Small intestine (tissue), 7 donors: ENCODE results near the gene VPS37C. TPM values are rescaled to one million over a fixed set of nuclear protein-coding genes. Genes with fewer than 3 reads are reported as not detected.
A peak's percentile ranks its signal among the peaks of the same experiment; 100 is the strongest.

Experiments used
- DNase-seq, 2 donors: peaks; one replicate each; pipeline versions ENCODE4 v3.0.0 to v3.0.0-alpha.2; 2013
- FAIRE-seq: peaks from 2 replicates; lab custom pipeline; 2012; peaks lifted over from hg19 to GRCh38; lab: Jason Lieb, UNC
- H3K27ac ChIP-seq, 3 donors: one replicate each; pipeline ENCODE4 v1.5.1; 2013; ENCODE audit warnings: low read length in 2 of 3, mild to moderate bottlenecking in 2 of 3, control low read depth in 1 of 3, inconsistent platforms in 1 of 3, low read depth in 1 of 3, moderate library complexity in 1 of 3
- H3K27me3 ChIP-seq, 3 donors: one replicate each; pipeline ENCODE4 v1.6.1; 2013; ENCODE audit warnings: low read length in 3 of 3, inconsistent platforms in 1 of 3; ENCODE audit not compliant: control insufficient read depth in 3 of 3, insufficient read depth in 3 of 3
- H3K36me3 ChIP-seq, 3 donors: one replicate each; pipeline ENCODE4 v1.6.1; 2013; ENCODE audit warnings: low read length in 3 of 3, inconsistent platforms in 1 of 3, low read depth in 1 of 3, mild to moderate bottlenecking in 1 of 3, moderate library complexity in 1 of 3; ENCODE audit not compliant: control insufficient read depth in 3 of 3, insufficient read depth in 2 of 3
- H3K4me1 ChIP-seq, 3 donors: one replicate each; pipeline ENCODE4 v1.6.1; 2013; ENCODE audit warnings: low read length in 2 of 3, inconsistent platforms in 1 of 3, low read depth in 1 of 3, mild to moderate bottlenecking in 1 of 3, moderate library complexity in 1 of 3; ENCODE audit not compliant: control insufficient read depth in 3 of 3, insufficient read depth in 2 of 3
- H3K4me3 ChIP-seq, 3 donors: one replicate each; pipeline ENCODE4 v1.5.1; 2013; ENCODE audit warnings: low read length in 3 of 3, control low read depth in 1 of 3, inconsistent platforms in 1 of 3, low read depth in 1 of 3, mild to moderate bottlenecking in 1 of 3, moderate library complexity in 1 of 3
- H3K9me3 ChIP-seq, 2 donors: one replicate each; pipeline ENCODE4 v1.6.1; 2013; ENCODE audit warnings: low read depth in 1 of 2, low read length in 1 of 2; ENCODE audit not compliant: control insufficient read depth in 2 of 2, insufficient read depth in 1 of 2
- WGBS, 3 donors: extraction: QIAGEN DNeasy Blood & Tissue Kit; methylation state at CpG; one replicate each; pipeline ENCODE4 v1.1.7; 2013; 5-methylcytosine and 5-hydroxymethylcytosine counted together
- polyA plus RNA-seq, 4 donors: library from polyadenylated mRNA; stranded (reverse) in 3 of 4; unstranded in 1 of 4; fragments of 200-250 nt in 3 of 4; fragments of 120-200 nt in 1 of 4; gene quantifications; one replicate each; pipeline versions ENCODE4 v1.2.1 to v1.2.3, GENCODE V29; 2013
- donor health status: healthy with polysubstance abuse.
- donor health status: control.
- donor health status: control.
- donor health status: Bipolar disorder and iron deficiency.
- donor health status: healthy.

Gene VPS37C
- polyA plus RNA-seq, 4 donors: 17.8 to 40.4 (median 30.9) TPM

GRCh38 chr11:61082931-61083531, 78.2 kb downstream of the VPS37C start:
- FAIRE-seq: no peak
- 72 to 79% (median 73%) methylated on average over 14 of the region's 14 CpGs for WGBS, 3 donors
- no peaks in the 10 kb centered on the region for H3K27me3 ChIP-seq
- H3K4me3 ChIP-seq: no peak overlapping the region
- H3K36me3 ChIP-seq: no peaks in the 10 kb centered on the region
- H3K4me1 ChIP-seq: no peaks in the 10 kb centered on the region
- H3K27ac ChIP-seq: peak overlapping the region in 2 of 3 donors; percentile 65 to 79
- H3K9me3 ChIP-seq: no peaks in the 10 kb centered on the region
- DNase-seq: no peak

GRCh38 chr11:61082062-61082870, 79.0 kb downstream of the VPS37C start:
- no peaks in the 10 kb centered on the region for H3K36me3 ChIP-seq
- H3K4me3 ChIP-seq: no peak overlapping the region
- FAIRE-seq: no peak
- H3K4me1 ChIP-seq: no peaks in the 10 kb centered on the region
- WGBS, 3 donors: 22 to 58% (median 28%) methylated on average over 18 of the region's 18 CpGs
- no peaks in the 10 kb centered on the region for H3K27me3 ChIP-seq
- no peak for DNase-seq
- H3K27ac ChIP-seq: peak overlapping the region in 1 of 3 donors; percentile 79
- H3K9me3 ChIP-seq: no peaks in the 10 kb centered on the region

GRCh38 chr11:61080986-61081590, 80.1 kb downstream of the VPS37C start:
- H3K9me3 ChIP-seq: no peaks in the 10 kb centered on the region
- DNase-seq: no peak
- WGBS, 3 donors: 77 to 83% (median 79%) methylated on average over 10 to 11 of the region's 11 CpGs
- no peaks in the 10 kb centered on the region for H3K27me3 ChIP-seq
- FAIRE-seq: no peak
- no peak overlapping the region for H3K4me3 ChIP-seq
- no peak overlapping the region for H3K27ac ChIP-seq
- H3K4me1 ChIP-seq: no peaks in the 10 kb centered on the region
- H3K36me3 ChIP-seq: no peaks in the 10 kb centered on the region

GRCh38 chr11:61080526-61080925, 80.7 kb downstream of the VPS37C start:
- no peaks in the 10 kb centered on the region for H3K4me1 ChIP-seq
- H3K36me3 ChIP-seq: no peaks in the 10 kb centered on the region
- H3K27me3 ChIP-seq: no peaks in the 10 kb centered on the region
- no peak overlapping the region for H3K4me3 ChIP-seq
- WGBS, 3 donors: 79 to 90% (median 85%) methylated on average over 8 of the region's 8 CpGs
- no peaks in the 10 kb centered on the region for H3K9me3 ChIP-seq
- H3K27ac ChIP-seq: no peak overlapping the region
- no peak for FAIRE-seq
- DNase-seq: peak in 1 of 2 donors; percentile 31

Other genes starting within 250 kb of the VPS37C start
- 10 to 100 TPM; 14.1 to 63.7 (median 33.9) TPM for gene TMEM109, start 247.3 kb downstream of the VPS37C start, polyA plus RNA-seq
- gene TMEM132A, start 237.0 kb downstream of the VPS37C start, polyA plus RNA-seq: 1 to 10 TPM in 3 of 4 donors, under 1 TPM in 1; 0.89 to 8.6 (median 4.0) TPM
- gene SLC15A3, start 209.2 kb downstream of the VPS37C start, polyA plus RNA-seq: 10 to 100 TPM in 3 of 4 donors, 1 to 10 TPM in 1; 4.5 to 26.0 (median 11.3) TPM
- gene CD6, start 189.7 kb downstream of the VPS37C start, polyA plus RNA-seq: 1 to 10 TPM; 1.3 to 5.1 (median 1.7) TPM
- gene CD5, start 58.9 kb downstream of the VPS37C start, polyA plus RNA-seq: 1 to 10 TPM in 1 of 4 donors, under 1 TPM in 3; 0.22 to 1.0 (median 0.86) TPM
- 10 to 100 TPM in 2 of 4 donors, 1 to 10 TPM in 1, under 1 TPM in 1; 0.47 to 86.2 (median 8.5) TPM for gene PGA3, start 42.1 kb upstream of the VPS37C start, polyA plus RNA-seq
- gene PGA4, start 60.9 kb upstream of the VPS37C start, polyA plus RNA-seq: 10 to 100 TPM in 1 of 4 donors, 1 to 10 TPM in 3; 5.4 to 49.3 (median 6.6) TPM
- gene PGA5, start 79.7 kb upstream of the VPS37C start, polyA plus RNA-seq: 1 to 10 TPM in 1 of 4 donors, under 1 TPM in 3; 0.43 to 3.8 (median 0.72) TPM
- gene VWCE, start 133.9 kb upstream of the VPS37C start, polyA plus RNA-seq: 1 to 10 TPM in 3 of 4 donors, under 1 TPM in 1; 0.67 to 3.2 (median 2.1) TPM
- 100 to 1,000 TPM; 137 to 165 (median 153) TPM for gene DDB1, start 171.7 kb upstream of the VPS37C start, polyA plus RNA-seq
- gene TKFC, start 171.8 kb upstream of the VPS37C start, polyA plus RNA-seq: 1,000 to 10,000 TPM in 1 of 4 donors, 100 to 1,000 TPM in 3; 240 to 1,038 (median 445) TPM
- 10 to 100 TPM; 30.8 to 48.4 (median 32.0) TPM for gene CYB561A3, start 200.5 kb upstream of the VPS37C start, polyA plus RNA-seq
- 10 to 100 TPM; 24.9 to 48.3 (median 38.7) TPM for gene TMEM138, start 200.9 kb upstream of the VPS37C start, polyA plus RNA-seq
- gene TMEM216, start 231.2 kb upstream of the VPS37C start, polyA plus RNA-seq: 10 to 100 TPM; 10.1 to 28.9 (median 13.5) TPM